GM23338 (cell line): ENCODE measurements around the gene GRIN1. TPM values are rescaled to one million over a fixed set of nuclear protein-coding genes. Genes with fewer than 3 reads are reported as not detected.
A peak's percentile ranks its signal among the peaks of the same experiment; 100 is the strongest.

ENCODE experiments used
- ATAC-seq: fragments of 200-7000 bp; cut with Tn5 transposase; 3 replicates; pipeline ENCODE4 v1.9.1; 2020
- DNase-seq: peaks from one replicate; pipeline ENCODE4 v3.0.0-alpha.2; 2015; ENCODE audit warnings: low spot score
- H2AFZ ChIP-seq: fragments of 200-600 bp; sonication (generic); 2 replicates; pipeline ENCODE4 v1.8.0; 2016; ENCODE audit warnings: antibody characterized with exemption, mild to moderate bottlenecking, moderate library complexity
- H3F3A ChIP-seq: fragments of 200-600 bp; sonication (generic); replicated peaks from 2 replicates; pipeline ENCODE4 v1.8.0; 2017; ENCODE audit warnings: antibody characterized with exemption, mixed run types, low read depth
- H3K27ac ChIP-seq: fragments of 200-600 bp; sonication (generic); 2 replicates; pipeline ENCODE4 v1.6.1; 2016; ENCODE audit warnings: low read depth
- H3K27me3 ChIP-seq: fragments of 200-600 bp; sonication (generic); 2 replicates; pipeline ENCODE4 v1.8.0; 2016; ENCODE audit warnings: mild to moderate bottlenecking, mixed run types, moderate library complexity; ENCODE audit not compliant: insufficient read depth
- H3K36me3 ChIP-seq: fragments of 200-600 bp; sonication (generic); 2 replicates; pipeline ENCODE4 v1.8.0; 2016; ENCODE audit warnings: mild to moderate bottlenecking; ENCODE audit not compliant: insufficient read depth
- H3K4me1 ChIP-seq: fragments of 200-600 bp; sonication (generic); 2 replicates; pipeline ENCODE4 v1.8.0; 2016; ENCODE audit warnings: mild to moderate bottlenecking, moderate library complexity; ENCODE audit not compliant: insufficient read depth
- H3K4me2 ChIP-seq: fragments of 200-600 bp; sonication (generic); 2 replicates; pipeline ENCODE4 v1.7.1; 2017; ENCODE audit warnings: mixed run types
- H3K4me3 ChIP-seq: fragments of 200-600 bp; sonication (generic); 2 replicates; pipeline ENCODE4 v1.6.1; 2016; ENCODE audit warnings: mixed run types
- H3K79me2 ChIP-seq: fragments of 200-600 bp; sonication (generic); replicated peaks from 2 replicates; pipeline ENCODE4 v1.8.0; 2017; ENCODE audit warnings: mild to moderate bottlenecking; ENCODE audit not compliant: insufficient read depth
- H3K9me2 ChIP-seq: fragments of 200-600 bp; sonication (generic); 2 replicates; pipeline ENCODE4 v1.8.0; 2017; ENCODE audit not compliant: insufficient read depth
- H4K20me1 ChIP-seq: fragments of 200-600 bp; sonication (generic); replicated peaks from 2 replicates; pipeline ENCODE4 v1.8.0; 2017; ENCODE audit warnings: mild to moderate bottlenecking; ENCODE audit not compliant: insufficient read depth
- H3K27ac Mint-ChIP-seq: 2 replicates; pipeline ENCODE4 v1.8.0; 2020; ENCODE audit warnings: inconsistent platforms, mild to moderate bottlenecking, moderate library complexity, mixed read lengths
- H3K27me3 Mint-ChIP-seq: 3 replicates; pipeline ENCODE4 v1.8.0; 2022; ENCODE audit warnings: low read depth, mild to moderate bottlenecking, moderate library complexity, mixed read lengths, inconsistent platforms; ENCODE audit not compliant: insufficient read depth, poor library complexity
- H3K36me3 Mint-ChIP-seq: 3 replicates; pipeline ENCODE4 v1.8.0; 2021; ENCODE audit warnings: low read depth, mild to moderate bottlenecking, inconsistent platforms, moderate library complexity, mixed read lengths
- H3K4me1 Mint-ChIP-seq: 3 replicates; pipeline ENCODE4 v1.8.0; 2020; ENCODE audit warnings: mild to moderate bottlenecking, inconsistent platforms, mixed read lengths
- H3K4me3 Mint-ChIP-seq: 3 replicates; pipeline ENCODE4 v1.8.0; 2021; ENCODE audit warnings: moderate library complexity, mild to moderate bottlenecking, inconsistent platforms, mixed read lengths
- H3K9me3 Mint-ChIP-seq: 3 replicates; pipeline ENCODE4 v1.8.0; 2020; ENCODE audit warnings: moderate library complexity, mild to moderate bottlenecking, inconsistent platforms, mixed read lengths
- EZH2 ChIP-seq: fragments of 200-600 bp; sonication (generic); IDR thresholded peaks from one replicate; pipeline ENCODE4 v1.8.0; 2017; ENCODE audit warnings: antibody characterized with exemption, mild to moderate bottlenecking, low read depth; ENCODE audit not compliant: unreplicated experiment
- EZH2phosphoT487 ChIP-seq: fragments of 200-600 bp; sonication (generic); IDR thresholded peaks from one replicate; pipeline ENCODE4 v1.8.1; 2018; ENCODE audit warnings: antibody characterized with exemption; ENCODE audit not compliant: unreplicated experiment
- JUNB ChIP-seq: IDR thresholded peaks from one replicate; pipeline ENCODE4 v1.6.1; 2016; ENCODE audit warnings: antibody characterized with exemption; ENCODE audit not compliant: unreplicated experiment
- NANOG ChIP-seq: IDR thresholded peaks from 2 replicates; pipeline ENCODE4 v1.6.1; 2016; ENCODE audit warnings: antibody characterized with exemption, borderline replicate concordance
- REST ChIP-seq: IDR thresholded peaks from one replicate; pipeline ENCODE4 v1.6.1; 2018; ENCODE audit warnings: antibody characterized with exemption; ENCODE audit not compliant: unreplicated experiment
- ZNF114 ChIP-seq: fragments of 250-450 bp; sonication (Bioruptor Pico); IDR thresholded peaks from 2 replicates; pipeline ENCODE4 v1.5.0; 2020; ENCODE audit warnings: mild to moderate bottlenecking, moderate library complexity
- ZNF331 ChIP-seq: fragments of 250-450 bp; sonication (Bioruptor Pico); IDR thresholded peaks from 2 replicates; pipeline ENCODE4 v1.5.0; 2020; ENCODE audit warnings: low read depth, mild to moderate bottlenecking, moderate library complexity
- ZNF462 ChIP-seq: fragments of 250-450 bp; sonication (Bioruptor Pico); IDR thresholded peaks from 2 replicates; pipeline ENCODE4 v1.5.0; 2020; ENCODE audit warnings: mild to moderate bottlenecking, moderate library complexity
- polyA plus RNA-seq: library from polyadenylated mRNA; unstranded; fragments of >200 nt; fragmentation: Nextera tagmentation; extraction: Ambion mirVana; gene quantifications from 2 replicates; pipeline ENCODE4 v1.2.1, GENCODE V29; 2016
- total RNA-seq: library from RNA; depleted of rRNA; stranded (reverse); fragments of >200 nt; shearing (Covaris generic); gene quantifications from 2 replicates; pipeline ENCODE4 v1.2.3, GENCODE V29; 2014

Gene GRIN1
- total and polyA plus RNA-seq, 2 experiments from 2014 or later: 2.7 to 5.5 TPM

GRCh38 chr9:137166380-137167229 is 27.7 kb downstream of the GRIN1 start (continued):
- TF ChIP-seq ZNF462 (CRISPR knock-in tag) (no peak), EZH2 (no peak), ZNF114 (CRISPR knock-in tag) (no peak), JUNB (no peak), EZH2phosphoT487 (no peak), ZNF331 (CRISPR knock-in tag) (no peak)

DNA sequence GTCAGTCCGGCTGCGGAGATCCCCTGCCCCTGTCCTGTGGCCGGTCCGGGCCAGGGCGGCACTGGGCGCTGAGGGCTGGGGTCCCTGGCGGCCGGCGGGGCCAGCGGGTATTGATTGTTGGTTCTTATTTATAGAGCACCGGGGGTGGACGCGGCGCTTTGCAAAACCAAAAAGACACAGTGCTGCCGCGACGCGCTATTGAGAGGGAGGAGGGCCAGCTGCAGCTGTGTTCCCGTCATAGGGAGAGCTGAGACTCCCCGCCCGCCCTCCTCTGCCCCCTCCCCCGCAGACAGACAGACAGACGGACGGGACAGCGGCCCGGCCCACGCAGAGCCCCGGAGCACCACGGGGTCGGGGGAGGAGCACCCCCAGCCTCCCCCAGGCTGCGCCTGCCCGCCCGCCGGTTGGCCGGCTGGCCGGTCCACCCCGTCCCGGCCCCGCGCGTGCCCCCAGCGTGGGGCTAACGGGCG is 28.4 kb downstream of the GRIN1 start:
- no peak for ATAC-seq
- Mint-ChIP-seq H3K27ac (no peak overlapping the region), H3K27me3 (peaks cover 74% of the 10 kb centered on the region), H3K4me3 (no peak overlapping the region), H3K36me3 (no peaks in the 10 kb centered on the region), H3K9me3 (no peaks in the 10 kb centered on the region), H3K4me1 (peaks cover 5% of the 10 kb centered on the region; the same call in 2 of the 3 replicates)
- Histone ChIP-seq H4K20me1 (no peaks in the 10 kb centered on the region), H3K4me1 (no peaks in the 10 kb centered on the region; the same call in 1 of the 2 replicates), H3K27ac (no peak overlapping the region), H3F3A (no peaks in the 10 kb centered on the region), H3K9me2 (no peaks in the 10 kb centered on the region), H2AFZ (no peak overlapping the region), H3K27me3 (peaks cover 82% of the 10 kb centered on the region), H3K36me3 (no peaks in the 10 kb centered on the region), H3K4me3 (peak overlapping the region; percentile 55; the same call in 1 of the 2 replicates), H3K79me2 (no peaks in the 10 kb centered on the region), H3K4me2 (peak overlapping the region; percentile 82; the same call in 1 of the 2 replicates)
- peak; percentile 19 for DNase-seq
- TF ChIP-seq REST (no peak), NANOG (no peak)
